Measurements from ENCODE around the gene TMPRSS9. TPM values are rescaled to one million over a fixed set of nuclear protein-coding genes. Genes with fewer than 3 reads are reported as not detected.
"Not testable (repeated sequence)": the region's sequence is repeated elsewhere in the genome, so short reads cannot be mapped to it uniquely, and the experiment has no call there.

Gene TMPRSS9
- total and polyA plus RNA-seq, 4 experiments from 2014 or later, result not detected

GRCh38 chr19:2458054-2458453 is 98.0 kb downstream of the TMPRSS9 start:
- no peak for DNase-seq
- peaks cover 28% of the 10 kb centered on the region for H3K4me1 ChIP-seq (ENCODE audit: insufficient read depth, low read length)
- no peaks in the 10 kb centered on the region for H3K9me3 Mint-ChIP-seq
- peak overlapping the region in 2 of 7 donors; percentile 4 to 55 for H3K27ac Mint-ChIP-seq
- CTCF ChIA-PET (ENCODE audit: partially characterized antibody), result interaction anchor here (1.9 kb wide), 1 partner anchor 153 kb away, joined by 5 read pairs; no protein-coding TSS in a partner anchor
- H3K4me1 Mint-ChIP-seq, result peaks cover 8 to 23% (median 18%) of the 10 kb centered on the region in 4 donors
- POLR2A ChIA-PET (ENCODE audit: partially characterized antibody), result interaction anchor here (1.5 to 5.1 kb wide), 2 partner anchors 18 to 31 kb away, joined by 5 to 30 read pairs; partner anchors contain the start of genes GADD45B and TIMM13
- no peaks in the 10 kb centered on the region for H3K27me3 Mint-ChIP-seq
- no peaks in the 10 kb centered on the region for H3K36me3 ChIP-seq (ENCODE audit: insufficient read depth, low read length)
- H3K4me3 Mint-ChIP-seq, result peak overlapping the region in 1 of 8 donors; percentile 30
- H3K9me3 ChIP-seq (ENCODE audit: control insufficient read depth in 1 of 2, low read length in 2 of 2), result no peaks in the 10 kb centered on the region
- no peaks in the 10 kb centered on the region for H3K27me3 ChIP-seq (ENCODE audit: insufficient read depth, low read length)
- intact Hi-C loops (cut with micrococcal nuclease), result no loop called here
- no peak overlapping the region for H3K4me3 ChIP-seq (ENCODE audit: low read length in 2 of 2)
- no peak overlapping the region for H3K27ac ChIP-seq (ENCODE audit: low read depth, low read length)
- H3K36me3 Mint-ChIP-seq, result no peaks in the 10 kb centered on the region

GRCh38 chr19:2458776-2459175 is 98.7 kb downstream of the TMPRSS9 start:
- H3K27me3 ChIP-seq (ENCODE audit: insufficient read depth, low read length); H3K27ac ChIP-seq (ENCODE audit: low read depth, low read length); CTCF ChIA-PET (ENCODE audit: partially characterized antibody); H3K36me3 ChIP-seq (ENCODE audit: insufficient read depth, low read length); H3K4me3 ChIP-seq (ENCODE audit: low read length in 2 of 2); H3K4me3 Mint-ChIP-seq; H3K27me3 Mint-ChIP-seq; H3K9me3 ChIP-seq (ENCODE audit: control insufficient read depth in 1 of 2, low read length in 2 of 2); H3K27ac Mint-ChIP-seq; DNase-seq; H3K9me3 Mint-ChIP-seq; intact Hi-C loops (cut with micrococcal nuclease); H3K36me3 Mint-ChIP-seq: not testable (repeated sequence)
- POLR2A ChIA-PET (ENCODE audit: partially characterized antibody), result interaction anchor here (0.7 to 1.5 kb wide), 2 partner anchors 17 to 282 kb away, joined by 3 to 5 read pairs; partner anchors contain the start of gene GADD45B
- peaks cover 28% of the 10 kb centered on the region for H3K4me1 ChIP-seq (ENCODE audit: insufficient read depth, low read length)
- H3K4me1 Mint-ChIP-seq, result peaks cover 8 to 23% (median 18%) of the 10 kb centered on the region in 4 donors

DNA sequence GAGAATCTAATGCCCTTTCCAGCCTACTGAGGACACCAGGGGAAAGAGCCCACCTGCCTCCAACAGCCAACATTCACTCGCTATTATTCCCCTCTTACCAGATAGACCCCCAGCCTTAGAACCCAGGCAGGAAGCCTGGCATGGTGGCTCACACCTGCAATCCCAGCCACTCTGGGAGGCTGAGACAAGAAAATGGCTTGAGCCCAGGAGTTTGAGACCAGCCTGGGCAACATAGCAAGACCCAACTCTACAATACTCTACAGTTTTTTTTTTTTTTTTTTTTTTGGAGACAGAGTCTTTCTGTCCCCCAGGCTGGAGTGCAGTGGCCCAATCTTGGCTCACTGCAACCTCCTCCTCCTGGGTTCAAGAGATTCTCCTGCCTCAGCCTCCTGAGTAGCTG is 100.2 kb downstream of the TMPRSS9 start:
- Histone ChIP-seq H3K36me3 (ENCODE audit: insufficient read depth, low read length) (no peaks in the 10 kb centered on the region), H3K9me3 (ENCODE audit: control insufficient read depth in 1 of 2, low read length in 2 of 2) (no peaks in the 10 kb centered on the region), H3K27me3 (ENCODE audit: insufficient read depth, low read length) (no peaks in the 10 kb centered on the region), H3K4me1 (ENCODE audit: insufficient read depth, low read length) (peaks cover 20% of the 10 kb centered on the region), H3K27ac (ENCODE audit: low read depth, low read length) (no peak overlapping the region), H3K4me3 (ENCODE audit: low read length in 2 of 2) (no peak overlapping the region)
- intact Hi-C loops (cut with micrococcal nuclease), result no loop called here
- DNase-seq, result no peak
- CTCF ChIA-PET (ENCODE audit: partially characterized antibody), result interaction anchor here (0.6 kb wide), 1 partner anchor 69 kb away, joined by 3 read pairs; no protein-coding TSS in a partner anchor
- peak overlapping the region in 2 of 7 donors; percentile 38 to 79 for H3K27ac Mint-ChIP-seq
- H3K27me3 Mint-ChIP-seq, result no peaks in the 10 kb centered on the region
- no peaks in the 10 kb centered on the region for H3K9me3 Mint-ChIP-seq
- peak overlapping the region in 5 of 8 donors; percentile 11 to 69 (median 26) for H3K4me3 Mint-ChIP-seq
- POLR2A ChIA-PET (ENCODE audit: partially characterized antibody), result interaction anchor here (0.6 kb wide), 1 partner anchor 1261 kb away, joined by 3 read pairs; no protein-coding TSS in a partner anchor
- H3K36me3 Mint-ChIP-seq, result no peaks in the 10 kb centered on the region
- peaks cover 4 to 16% (median 13%) of the 10 kb centered on the region in 4 donors for H3K4me1 Mint-ChIP-seq

DNA sequence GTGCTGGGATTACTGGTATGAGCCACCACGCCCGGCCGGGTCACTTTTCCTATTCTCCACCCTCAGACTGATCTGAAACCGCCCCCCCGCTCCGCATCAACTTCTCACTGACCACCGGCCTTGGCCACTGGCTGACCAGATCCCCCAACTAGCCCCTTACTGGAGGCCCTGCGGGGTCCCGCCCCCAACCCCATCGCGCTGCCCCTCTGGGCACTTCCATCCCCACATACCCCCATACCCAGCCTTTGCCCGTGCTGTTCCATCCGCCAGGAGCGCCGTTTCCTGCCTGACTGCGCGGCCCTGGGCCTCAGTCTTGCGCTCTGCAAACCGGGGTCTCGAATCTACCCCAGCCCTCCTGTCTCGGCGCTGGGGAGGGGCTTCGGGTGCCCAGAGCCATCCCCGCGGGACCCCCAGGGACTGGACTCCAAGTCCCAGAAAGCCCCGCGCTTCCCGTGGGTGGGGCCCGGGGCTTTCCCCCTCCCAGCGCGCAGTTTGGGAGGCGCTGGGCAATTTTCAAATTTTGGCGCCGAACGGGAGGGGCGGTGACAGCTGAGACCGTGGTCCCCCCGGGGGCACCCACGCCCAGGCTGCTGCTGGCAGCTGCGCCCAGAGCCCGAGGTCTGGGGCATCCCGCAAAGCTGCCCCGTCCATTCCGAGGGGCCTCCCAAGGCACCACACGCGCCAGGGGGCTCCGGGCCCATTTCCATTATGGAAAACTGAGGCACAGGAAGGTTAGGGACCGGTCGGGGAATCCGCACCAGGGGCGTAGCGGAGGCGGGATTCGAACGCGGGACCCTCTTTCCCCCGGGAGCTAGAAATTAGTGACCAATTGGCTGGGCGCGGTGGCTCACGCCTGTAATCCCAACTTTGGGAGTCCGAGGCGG is 101.9 kb downstream of the TMPRSS9 start:
- peak overlapping the region in 3 of 7 donors; percentile 29 to 76 (median 50) for H3K27ac Mint-ChIP-seq
- H3K4me3 Mint-ChIP-seq, result peak overlapping the region; percentile 71 to 86 (median 80)
- Histone ChIP-seq H3K27me3 (ENCODE audit: insufficient read depth, low read length) (no peaks in the 10 kb centered on the region), H3K9me3 (ENCODE audit: control insufficient read depth in 1 of 2, low read length in 2 of 2) (no peaks in the 10 kb centered on the region), H3K4me1 (ENCODE audit: insufficient read depth, low read length) (peaks cover 10% of the 10 kb centered on the region), H3K4me3 (ENCODE audit: low read length in 2 of 2) (peak overlapping the region in 1 of 2 donors; percentile 67), H3K36me3 (ENCODE audit: insufficient read depth, low read length) (no peaks in the 10 kb centered on the region), H3K27ac (ENCODE audit: low read depth, low read length) (peak overlapping the region; percentile 41)
- DNase-seq, result peak; percentile 31 to 43 (median 36)
- CTCF ChIA-PET (ENCODE audit: partially characterized antibody), result interaction anchor here (0.9 kb wide), 1 partner anchor 12 kb away, joined by 4 read pairs; no protein-coding TSS in a partner anchor
- POLR2A ChIA-PET (ENCODE audit: partially characterized antibody), result interaction anchor here (0.9 to 2.8 kb wide), 6 partner anchors 14 to 598 kb away, joined by 3 to 15 read pairs (median 6); partner anchors contain the start of genes GADD45B and TIMM13
- H3K27me3 Mint-ChIP-seq, result no peaks in the 10 kb centered on the region
- no peaks in the 10 kb centered on the region for H3K9me3 Mint-ChIP-seq
- peaks cover 3 to 12% (median 10%) of the 10 kb centered on the region in 4 donors for H3K4me1 Mint-ChIP-seq
- no peaks in the 10 kb centered on the region for H3K36me3 Mint-ChIP-seq
- intact Hi-C loops (cut with micrococcal nuclease), result no loop called here

GRCh38 chr19:2462635-2463421 is 102.8 kb downstream of the TMPRSS9 start:
- no peaks in the 10 kb centered on the region for H3K36me3 ChIP-seq (ENCODE audit: insufficient read depth, low read length)
- H3K27me3 ChIP-seq (ENCODE audit: insufficient read depth, low read length), result no peaks in the 10 kb centered on the region
- DNase-seq, result no peak
- H3K4me1 Mint-ChIP-seq, result peaks cover 1 to 6% (median 4%) of the 10 kb centered on the region in 4 donors
- no peaks in the 10 kb centered on the region for H3K36me3 Mint-ChIP-seq
- H3K4me3 Mint-ChIP-seq, result peak overlapping the region in 2 of 8 donors; percentile 61 to 83
- H3K9me3 ChIP-seq (ENCODE audit: control insufficient read depth in 1 of 2, low read length in 2 of 2), result no peaks in the 10 kb centered on the region
- no peaks in the 10 kb centered on the region for H3K27me3 Mint-ChIP-seq
- no peaks in the 10 kb centered on the region for H3K9me3 Mint-ChIP-seq
- ChIA-PET CTCF (ENCODE audit: partially characterized antibody) (interaction anchor here (0.9 to 1.2 kb wide), 3 partner anchors 11 to 148 kb away, joined by 3 to 4 read pairs (median 3); no protein-coding TSS in a partner anchor), POLR2A (ENCODE audit: partially characterized antibody) (interaction anchor here (0.9 to 2.8 kb wide), 5 partner anchors 13 to 599 kb away, joined by 3 to 15 read pairs (median 6); partner anchors contain the start of genes GADD45B and TIMM13)
- H3K27ac Mint-ChIP-seq, result no peak overlapping the region
- H3K4me3 ChIP-seq (ENCODE audit: low read length in 2 of 2), result no peak overlapping the region
- H3K27ac ChIP-seq (ENCODE audit: low read depth, low read length), result no peak overlapping the region
- H3K4me1 ChIP-seq (ENCODE audit: insufficient read depth, low read length), result peaks cover 4% of the 10 kb centered on the region
- intact Hi-C loops (cut with micrococcal nuclease), result no loop called here

GRCh38 chr19:2463694-2464093 is 103.6 kb downstream of the TMPRSS9 start:
- H3K27me3 ChIP-seq (ENCODE audit: insufficient read depth, low read length); H3K27me3 Mint-ChIP-seq; H3K4me1 ChIP-seq (ENCODE audit: insufficient read depth, low read length); H3K27ac ChIP-seq (ENCODE audit: low read depth, low read length); H3K27ac Mint-ChIP-seq; DNase-seq; H3K36me3 ChIP-seq (ENCODE audit: insufficient read depth, low read length); H3K4me1 Mint-ChIP-seq; H3K4me3 ChIP-seq (ENCODE audit: low read length in 2 of 2); H3K9me3 ChIP-seq (ENCODE audit: control insufficient read depth in 1 of 2, low read length in 2 of 2); H3K36me3 Mint-ChIP-seq; H3K9me3 Mint-ChIP-seq; intact Hi-C loops (cut with micrococcal nuclease): not testable (repeated sequence)
- ChIA-PET POLR2A (ENCODE audit: partially characterized antibody) (interaction anchor here (2.8 kb wide), 1 partner anchor 12 kb away, joined by 15 read pairs; the partner anchor contains the start of gene GADD45B), CTCF (ENCODE audit: partially characterized antibody) (interaction anchor here (1.0 to 1.2 kb wide), 2 partner anchors 36 to 147 kb away, joined by 3 read pairs; no protein-coding TSS in a partner anchor)
- H3K4me3 Mint-ChIP-seq, result peak overlapping the region in 3 of 8 donors; percentile 32 to 61 (median 46)

Measured in CD4-positive, alpha-beta memory T cell (primary cell).